Measurements from ENCODE around the gene SOX9.
"Not testable (repeated sequence)": the region's sequence is repeated elsewhere in the genome, so short reads cannot be mapped to it uniquely, and the experiment has no call there.

Gene SOX9

GRCh38 chr17:72111336-72111923 is 9.4 kb upstream of the SOX9 start:
- DNase-seq = no peak

GRCh38 chr17:72111926-72112325 is 8.9 kb upstream of the SOX9 start:
- not testable (repeated sequence) for DNase-seq

- no peak for DNase-seq
These were observed 7.1 kb upstream of the SOX9 start for GRCh38 chr17:72113751-72114150.

- DNase-seq = no peak
These were observed 4.9 kb upstream of the SOX9 start for GRCh38 chr17:72115781-72116525.

GRCh38 chr17:72116661-72117521 is 3.9 kb upstream of the SOX9 start:
- no peak for DNase-seq

- no peak for DNase-seq
These were observed 3.1 kb upstream of the SOX9 start for GRCh38 chr17:72117535-72118334.

- no peak for DNase-seq
These were observed 2.3 kb upstream of the SOX9 start for GRCh38 chr17:72118335-72119076.

GRCh38 chr17:72119077-72119872 is 1.5 kb upstream of the SOX9 start:
- no peak for DNase-seq

- no peak for DNase-seq
These were observed 763 bp upstream of the SOX9 start for GRCh38 chr17:72119873-72120641.

- DNase-seq = no peak
These were observed 567 bp downstream of the SOX9 start for GRCh38 chr17:72121164-72122009.

- no peak for DNase-seq
These were observed 1.4 kb downstream of the SOX9 start for GRCh38 chr17:72122010-72122764.

GRCh38 chr17:72122765-72123529 is 2.1 kb downstream of the SOX9 start:
- DNase-seq = no peak

- DNase-seq = no peak
These were observed 3.0 kb downstream of the SOX9 start for GRCh38 chr17:72123530-72124437.

- no peak for DNase-seq
These were observed 3.6 kb downstream of the SOX9 start for GRCh38 chr17:72124438-72124775.

- DNase-seq = no peak
These were observed 4.4 kb downstream of the SOX9 start for GRCh38 chr17:72125226-72125651.

- DNase-seq = no peak
These were observed 4.9 kb downstream of the SOX9 start for GRCh38 chr17:72125742-72126141.

Data from activated CD4-positive, CD25-positive, alpha-beta regulatory T cell (primary cell).